ENCODE measurements around the gene RNF144B. TPM values are rescaled to one million over a fixed set of nuclear protein-coding genes. Genes with fewer than 3 reads are reported as not detected.

The RNF144B gene
- total and polyA plus RNA-seq, 4 donors: 18.1 to 96.8 (median 59.5) TPM

DNA sequence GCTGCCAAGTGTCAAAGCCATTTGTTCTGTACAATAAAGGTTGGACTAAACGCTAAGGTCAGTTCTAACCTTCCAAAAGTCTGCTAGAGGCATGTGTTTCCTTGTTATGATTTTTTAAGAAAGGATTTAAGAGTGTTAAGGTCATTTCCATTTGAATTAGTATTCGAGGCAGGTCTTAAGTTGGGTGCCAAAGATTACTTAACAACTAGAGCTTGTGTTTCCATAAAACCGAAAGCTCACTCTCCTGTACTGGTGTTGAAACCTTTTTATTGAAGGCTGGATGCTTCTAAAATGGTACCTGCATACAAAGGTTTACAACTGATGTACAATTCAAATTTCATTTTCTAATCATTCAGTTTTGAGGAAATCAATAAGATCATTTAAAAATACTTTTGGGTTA lies 82.4 kb downstream of the RNF144B start:
- DNase-seq (no peak), ATAC-seq (ENCODE audit: insufficient read depth, low FRiP score) (no peak)
- 58 to 82% methylated on average over 3 of the region's 3 CpGs for WGBS, 2 donors
- Histone ChIP-seq H3K36me3 (ENCODE audit: control insufficient read depth in 4 of 4, insufficient read depth in 4 of 4, low read length in 4 of 4) (peaks cover 0 to 9% (median 0%) of the 10 kb centered on the region in 4 donors), H3K4me3 (no peak overlapping the region), H3K9me3 (ENCODE audit: control insufficient read depth in 4 of 4, insufficient read depth in 3 of 4, low read length in 3 of 4) (no peaks in the 10 kb centered on the region), H3K27ac (ENCODE audit: low read depth in 1 of 2, low read length in 1 of 2) (no peak overlapping the region), H3K4me1 (ENCODE audit: control insufficient read depth in 5 of 5, insufficient read depth in 5 of 5, low read length in 5 of 5) (peaks cover 0 to 5% (median 0%) of the 10 kb centered on the region in 5 donors), H3K9ac (ENCODE audit: insufficient read depth in 1 of 2, low read length in 2 of 2) (no peak overlapping the region), H3K27me3 (ENCODE audit: control insufficient read depth in 3 of 3, insufficient read depth in 3 of 3, low read length in 2 of 3) (no peaks in the 10 kb centered on the region)
- no peak for TF ChIP-seq CTCF (IDR thresholded peaks at IDR 0.05; ENCODE audit: control extremely low read depth, extremely low read depth)

DNA sequence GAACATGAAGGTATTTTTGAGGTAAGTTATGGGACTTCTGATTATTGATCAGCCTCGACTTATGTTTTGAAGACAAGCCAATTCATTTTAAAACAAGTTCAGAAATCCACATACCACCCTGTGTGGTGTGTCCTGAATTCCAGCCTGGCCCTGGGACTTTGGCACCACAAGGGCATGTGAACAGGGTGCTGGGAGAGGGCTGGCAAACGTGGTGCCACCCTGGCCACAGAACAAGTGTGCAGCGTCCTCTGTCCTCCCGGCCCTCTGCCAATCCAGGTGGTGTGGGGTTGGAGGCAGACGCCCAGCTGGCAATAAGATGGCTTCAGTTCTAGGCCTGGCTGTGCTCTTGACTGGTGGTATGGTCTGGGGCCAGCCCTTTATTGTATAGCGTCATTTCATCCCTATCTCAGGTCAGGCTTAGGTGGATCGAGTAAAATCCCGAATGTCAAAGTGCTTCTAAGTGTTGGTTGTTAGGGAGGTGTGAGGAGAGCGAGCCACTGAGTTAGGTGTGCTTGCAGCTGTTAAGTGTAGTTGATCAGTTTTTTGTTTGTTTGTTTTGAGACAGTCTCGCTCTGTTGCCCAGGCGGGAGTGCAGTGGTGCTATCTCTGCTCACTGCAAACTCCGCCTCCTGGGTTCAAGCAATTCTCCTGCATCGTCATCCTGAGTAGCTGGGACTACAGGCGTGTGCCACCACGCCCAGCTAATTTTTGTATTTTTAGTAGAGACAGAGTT lies 84.2 kb downstream of the RNF144B start:
- Histone ChIP-seq H3K36me3 (ENCODE audit: control insufficient read depth in 4 of 4, insufficient read depth in 4 of 4, low read length in 4 of 4) (peaks cover 0 to 1% (median 0%) of the 10 kb centered on the region in 4 donors), H3K9ac (ENCODE audit: insufficient read depth in 1 of 2, low read length in 2 of 2) (no peak overlapping the region), H3K9me3 (ENCODE audit: control insufficient read depth in 4 of 4, insufficient read depth in 3 of 4, low read length in 3 of 4) (no peaks in the 10 kb centered on the region), H3K27ac (ENCODE audit: low read depth in 1 of 2, low read length in 1 of 2) (no peak overlapping the region), H3K27me3 (ENCODE audit: control insufficient read depth in 3 of 3, insufficient read depth in 3 of 3, low read length in 2 of 3) (no peaks in the 10 kb centered on the region), H3K4me3 (no peak overlapping the region), H3K4me1 (ENCODE audit: control insufficient read depth in 5 of 5, insufficient read depth in 5 of 5, low read length in 5 of 5) (peaks cover 0 to 5% (median 0%) of the 10 kb centered on the region in 5 donors)
- WGBS, 2 donors: 84 to 89% methylated on average over 15 of the region's 15 CpGs
- no peak for DNase-seq
- ATAC-seq (ENCODE audit: insufficient read depth, low FRiP score): no peak
- no peak for TF ChIP-seq CTCF (IDR thresholded peaks at IDR 0.05; ENCODE audit: control extremely low read depth, extremely low read depth)

- no peak for ATAC-seq (ENCODE audit: insufficient read depth, low FRiP score)
- Histone ChIP-seq H3K27me3 (ENCODE audit: control insufficient read depth in 3 of 3, insufficient read depth in 3 of 3, low read length in 2 of 3) (no peaks in the 10 kb centered on the region), H3K9me3 (ENCODE audit: control insufficient read depth in 4 of 4, insufficient read depth in 3 of 4, low read length in 3 of 4) (no peaks in the 10 kb centered on the region), H3K9ac (ENCODE audit: insufficient read depth in 1 of 2, low read length in 2 of 2) (no peak overlapping the region), H3K4me3 (no peak overlapping the region), H3K4me1 (ENCODE audit: control insufficient read depth in 5 of 5, insufficient read depth in 5 of 5, low read length in 5 of 5) (peaks cover 0 to 2% (median 0%) of the 10 kb centered on the region in 5 donors), H3K27ac (ENCODE audit: low read depth in 1 of 2, low read length in 1 of 2) (no peak overlapping the region), H3K36me3 (ENCODE audit: control insufficient read depth in 4 of 4, insufficient read depth in 4 of 4, low read length in 4 of 4) (no peaks in the 10 kb centered on the region)
- WGBS, 2 donors: 48 to 77% methylated on average over 2 of the region's 2 CpGs
- no peak for DNase-seq
- no peak for TF ChIP-seq CTCF (IDR thresholded peaks at IDR 0.05; ENCODE audit: control extremely low read depth, extremely low read depth)
These were observed 85.8 kb downstream of the RNF144B start for GRCh38 chr6:18472941-18473340.
